Jurkat, Clone E6-1 (cell line): Measurements from ENCODE around the gene MEF2C.

Source experiments
- DNase-seq: peaks from one replicate; pipeline ENCODE4 v3.0.0-alpha.2; 2011; ENCODE audit warnings: low read depth, low spot score
- H3K4me3 ChIP-seq: 2 replicates; pipeline ENCODE4 v1.5.1; 2011; ENCODE audit warnings: mild to moderate bottlenecking, low read length, control low read depth, moderate library complexity

MEF2C gene

GRCh38 chr5:88780736-88781135 is 102.2 kb downstream of the MEF2C start:
- no peak for DNase-seq
- H3K4me3 ChIP-seq, result no peak overlapping the region

GRCh38 chr5:88778736-88779135 is 104.2 kb downstream of the MEF2C start:
- H3K4me3 ChIP-seq, result no peak overlapping the region
- DNase-seq, result no peak

- H3K4me3 ChIP-seq, result no peak overlapping the region
- DNase-seq, result no peak
These were observed 106.3 kb downstream of the MEF2C start for GRCh38 chr5:88776692-88777091.

GRCh38 chr5:88772831-88773230 is 110.2 kb downstream of the MEF2C start:
- no peak overlapping the region for H3K4me3 ChIP-seq
- no peak for DNase-seq

- DNase-seq, result no peak
- H3K4me3 ChIP-seq, result no peak overlapping the region
These were observed 110.9 kb downstream of the MEF2C start for GRCh38 chr5:88772047-88772446.

GRCh38 chr5:88770276-88771257 is 112.4 kb downstream of the MEF2C start:
- no peak overlapping the region for H3K4me3 ChIP-seq
- no peak for DNase-seq

GRCh38 chr5:88769165-88769564 is 113.8 kb downstream of the MEF2C start:
- H3K4me3 ChIP-seq, result no peak overlapping the region
- DNase-seq, result no peak

GRCh38 chr5:88768411-88768810 is 114.6 kb downstream of the MEF2C start:
- no peak overlapping the region for H3K4me3 ChIP-seq
- DNase-seq, result no peak

- H3K4me3 ChIP-seq, result no peak overlapping the region
- no peak for DNase-seq
These were observed 117.2 kb downstream of the MEF2C start for GRCh38 chr5:88765798-88766197.

- no peak for DNase-seq
- H3K4me3 ChIP-seq, result no peak overlapping the region
These were observed 117.8 kb downstream of the MEF2C start for GRCh38 chr5:88765171-88765570.

- DNase-seq, result no peak
- no peak overlapping the region for H3K4me3 ChIP-seq
These were observed 121.0 kb downstream of the MEF2C start for GRCh38 chr5:88761939-88762338.

GRCh38 chr5:88761269-88761850 is 121.6 kb downstream of the MEF2C start:
- no peak for DNase-seq
- no peak overlapping the region for H3K4me3 ChIP-seq

- no peak for DNase-seq
- H3K4me3 ChIP-seq, result no peak overlapping the region
These were observed 122.5 kb downstream of the MEF2C start for GRCh38 chr5:88760527-88760926.

GRCh38 chr5:88758591-88758990 is 124.4 kb downstream of the MEF2C start:
- no peak overlapping the region for H3K4me3 ChIP-seq
- DNase-seq, result peak; percentile 19

GRCh38 chr5:88758184-88758583 is 124.8 kb downstream of the MEF2C start:
- H3K4me3 ChIP-seq, result no peak overlapping the region
- DNase-seq, result no peak

- DNase-seq, result no peak
- no peak overlapping the region for H3K4me3 ChIP-seq
These were observed 126.0 kb downstream of the MEF2C start for GRCh38 chr5:88756953-88757352.

- DNase-seq, result no peak
- H3K4me3 ChIP-seq, result no peak overlapping the region
These were observed 134.3 kb downstream of the MEF2C start for GRCh38 chr5:88748666-88749065.

GRCh38 chr5:88746438-88746882 is 136.5 kb downstream of the MEF2C start:
- DNase-seq, result no peak
- H3K4me3 ChIP-seq, result no peak overlapping the region

- DNase-seq, result no peak
- no peak overlapping the region for H3K4me3 ChIP-seq
These were observed 137.8 kb downstream of the MEF2C start for GRCh38 chr5:88745093-88745696.

GRCh38 chr5:88743231-88743834 is 139.7 kb downstream of the MEF2C start:
- DNase-seq, result no peak
- no peak overlapping the region for H3K4me3 ChIP-seq
